Tibial artery (tissue), 4 donors: ENCODE results near the gene HYAL1.

ENCODE experiments used
- DNase-seq, 2 donors: peaks; one replicate each; pipeline ENCODE4 v3.0.0-alpha.2; 2019
- H3K27ac ChIP-seq, 2 donors: fragments of 200-600 bp; sonication (generic) in 1 of 2; 1 replicate in 1 of 2; 2 replicates in 1 of 2; pipeline ENCODE4 v1.5.1; 2018 to 2019; ENCODE audit warnings: mild to moderate bottlenecking in 1 of 2
- H3K27me3 ChIP-seq, 2 donors: fragments of 200-600 bp; sonication (generic) in 1 of 2; one replicate each; pipeline versions ENCODE4 v1.5.1 to v1.6.0; 2016 to 2019
- H3K36me3 ChIP-seq, 3 donors: fragments of 200-600 bp; sonication (generic) in 2 of 3; one replicate each; pipeline ENCODE4 v1.5.1; 2016 to 2019; ENCODE audit warnings: mild to moderate bottlenecking in 2 of 3
- H3K4me1 ChIP-seq, 4 donors: fragments of 200-600 bp; sonication (generic) in 2 of 4; 1 replicate in 3 of 4; 2 replicates in 1 of 4; pipeline ENCODE4 v1.5.1; 2016 to 2019
- H3K4me3 ChIP-seq, 2 donors: fragments of 200-600 bp; sonication (generic) in 1 of 2; 1 replicate in 1 of 2; 2 replicates in 1 of 2; pipeline ENCODE4 v1.5.1; 2018 to 2019; ENCODE audit warnings: mild to moderate bottlenecking in 2 of 2
- H3K9me3 ChIP-seq, 3 donors: fragments of 200-600 bp; sonication (generic) in 1 of 3; one replicate each; pipeline ENCODE4 v1.5.1; 2016 to 2019
- CTCF ChIP-seq, 2 experiments: fragments of 200-600 bp in 1 of 2; fragments of 450-650 bp in 1 of 2; IDR thresholded peaks; one replicate each; pipeline ENCODE4 v1.5.1; 2017 to 2019; ENCODE audit warnings: antibody characterized with exemption in 2 of 2, mild to moderate bottlenecking in 1 of 2, moderate library complexity in 1 of 2
- intact Hi-C: fragments of 100-400 bp; cut with DNase I; formaldehyde crosslinking; loops from one replicate; pipeline ENCODE4 v1.15.0; 2023; ENCODE audit warnings: low total_unique reads

Gene HYAL1

DNA sequence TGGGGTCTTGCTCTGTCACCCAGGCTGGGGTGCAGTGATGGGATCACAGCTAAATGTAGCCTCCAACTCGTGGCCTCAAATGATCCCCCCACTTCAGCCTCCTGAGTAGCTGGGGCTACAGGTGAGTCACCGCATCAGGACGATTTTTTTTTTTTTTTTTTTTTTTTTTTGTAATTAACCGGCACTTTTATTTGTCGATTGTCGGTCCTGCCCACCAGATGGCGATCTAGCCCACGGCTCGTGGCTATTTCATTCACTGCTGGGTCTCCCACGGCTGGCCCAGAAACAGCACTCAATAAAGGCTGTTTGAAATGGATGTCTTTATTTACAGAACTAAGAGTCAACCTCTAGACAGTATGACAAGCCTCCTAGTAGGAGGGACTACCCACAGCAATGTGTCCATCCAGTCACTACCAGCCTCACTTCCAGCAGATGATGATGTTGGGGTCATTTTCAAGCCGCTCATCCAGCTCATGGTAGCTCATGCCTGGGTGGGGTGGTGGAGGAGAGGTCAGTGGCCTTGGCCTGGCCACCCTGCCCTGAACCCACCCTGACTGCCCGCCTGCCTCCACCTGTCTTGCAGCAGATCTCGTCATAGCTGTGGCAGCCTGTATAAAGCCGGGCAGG lies 43.9 kb upstream of the HYAL1 start:
- Histone ChIP-seq H3K4me3 (no peak overlapping the region), H3K27me3 (no peaks in the 10 kb centered on the region), H3K36me3 (peaks cover 0 to 17% (median 14%) of the 10 kb centered on the region in 3 donors), H3K9me3 (no peaks in the 10 kb centered on the region), H3K27ac (peak overlapping the region in 1 of 2 donors; percentile 16), H3K4me1 (peaks cover 0 to 44% (median 38%) of the 10 kb centered on the region in 4 donors)
- peak; percentile 41 to 50 for TF ChIP-seq CTCF (IDR thresholded peaks at IDR 0.05)
- DNase-seq, result peak in 1 of 2 donors; percentile 62
- intact Hi-C loops, result loop anchor here (5.0 to 10.0 kb wide), 2 partner anchors 195 to 1628 kb away; partner anchors contain the start of genes ABHD14A and ABHD14B

- DNase-seq, result no peak
- Histone ChIP-seq H3K27me3 (no peaks in the 10 kb centered on the region), H3K4me1 (peaks cover 0 to 45% (median 33%) of the 10 kb centered on the region in 4 donors), H3K9me3 (no peaks in the 10 kb centered on the region), H3K36me3 (peaks cover 0 to 17% (median 14%) of the 10 kb centered on the region in 3 donors), H3K4me3 (peak within 1 kb of the TSS; percentile 31 to 54), H3K27ac (peak within 1 kb of the TSS; percentile 3 to 45)
- no peak for TF ChIP-seq CTCF (IDR thresholded peaks at IDR 0.05)
- intact Hi-C loops, result loop anchor here (5.0 to 10.0 kb wide), 2 partner anchors 197 to 1629 kb away; partner anchors contain the start of genes ABHD14A and ABHD14B
Measured at GRCh38 chr3:50345586-50346234, 42.3 kb upstream of the HYAL1 start, which contains the start of gene ZMYND10. Gene ZMYND10, minus strand, starts transcription at chr3:50345732. Its CDS starts 153 bp downstream, at chr3:50345579.

GRCh38 chr3:50345008-50345407 lies 41.6 kb upstream of the HYAL1 start:
- Histone ChIP-seq H3K36me3 (peaks cover 0 to 17% (median 14%) of the 10 kb centered on the region in 3 donors), H3K27me3 (no peaks in the 10 kb centered on the region), H3K27ac (peak overlapping the region in 1 of 2 donors; percentile 3), H3K9me3 (no peaks in the 10 kb centered on the region), H3K4me1 (peaks cover 0 to 48% (median 34%) of the 10 kb centered on the region in 4 donors), H3K4me3 (peak overlapping the region; percentile 31 to 54)
- no peak for TF ChIP-seq CTCF (IDR thresholded peaks at IDR 0.05)
- intact Hi-C loops, result loop anchor here (5.0 to 10.0 kb wide), 2 partner anchors 197 to 1630 kb away; partner anchors contain the start of genes ABHD14A and ABHD14B
- DNase-seq, result no peak

GRCh38 chr3:50342813-50343633 lies 39.6 kb upstream of the HYAL1 start:
- Histone ChIP-seq H3K27ac (no peak overlapping the region), H3K36me3 (peaks cover 0 to 7% (median 6%) of the 10 kb centered on the region in 3 donors), H3K9me3 (no peaks in the 10 kb centered on the region), H3K4me3 (no peak overlapping the region), H3K4me1 (peaks cover 0 to 50% (median 37%) of the 10 kb centered on the region in 4 donors), H3K27me3 (no peaks in the 10 kb centered on the region)
- DNase-seq, result no peak
- no peak for TF ChIP-seq CTCF (IDR thresholded peaks at IDR 0.05)
- intact Hi-C loops, result loop anchor here (10.0 kb wide), 1 partner anchor 1632 kb away; the partner anchor contains the start of genes ABHD14A and ABHD14B

- no peaks in the 10 kb centered on the region for H3K27me3 ChIP-seq
- no peaks in the 10 kb centered on the region for H3K36me3 ChIP-seq
- H3K4me1 ChIP-seq, result peaks cover 0 to 54% (median 40%) of the 10 kb centered on the region in 4 donors
- H3K27ac ChIP-seq, result no peak overlapping the region
- no peak for TF ChIP-seq CTCF (IDR thresholded peaks at IDR 0.05)
- H3K9me3 ChIP-seq, result no peaks in the 10 kb centered on the region
- no peak overlapping the region for H3K4me3 ChIP-seq
- DNase-seq, result no peak
- intact Hi-C loops, result loop anchor here (10.0 kb wide), 1 partner anchor 1633 kb away; the partner anchor contains the start of genes ABHD14A and ABHD14B
Measured at GRCh38 chr3:50341996-50342650, 38.7 kb upstream of the HYAL1 start.
